HG03135 (cell line): Measurements from ENCODE around the gene SLC5A4.
"Not testable (repeated sequence)": the region's sequence is repeated elsewhere in the genome, so short reads cannot be mapped to it uniquely, and the experiment has no call there.

Experiments used
- ATAC-seq: cut with Tn5 transposase; IDR thresholded peaks from one replicate; pipeline ENCODE4 v1.9.1; 2021; ENCODE audit warnings: mild to moderate bottlenecking, moderate library complexity; ENCODE audit not compliant: unreplicated experiment

The SLC5A4 gene

DNA sequence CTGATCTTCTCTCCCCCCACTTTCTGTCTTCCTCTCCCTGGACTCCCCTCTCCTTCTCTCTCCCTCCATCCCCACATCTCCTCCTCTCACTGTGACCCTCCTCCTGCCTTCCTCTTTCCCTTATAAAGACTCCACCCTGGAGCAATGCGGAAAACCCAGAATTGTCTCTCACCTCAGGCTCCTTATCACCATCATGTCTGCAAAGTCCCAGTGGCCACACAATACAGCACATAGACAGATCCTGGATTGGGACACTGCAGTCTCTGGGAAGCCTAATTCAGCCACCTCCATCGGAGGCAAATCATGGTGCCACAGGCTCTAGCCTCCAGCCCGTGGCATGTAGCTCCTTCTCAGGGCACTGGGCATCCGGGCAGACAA lies 53.0 kb downstream of the SLC5A4 start:
- ATAC-seq: no peak

DNA sequence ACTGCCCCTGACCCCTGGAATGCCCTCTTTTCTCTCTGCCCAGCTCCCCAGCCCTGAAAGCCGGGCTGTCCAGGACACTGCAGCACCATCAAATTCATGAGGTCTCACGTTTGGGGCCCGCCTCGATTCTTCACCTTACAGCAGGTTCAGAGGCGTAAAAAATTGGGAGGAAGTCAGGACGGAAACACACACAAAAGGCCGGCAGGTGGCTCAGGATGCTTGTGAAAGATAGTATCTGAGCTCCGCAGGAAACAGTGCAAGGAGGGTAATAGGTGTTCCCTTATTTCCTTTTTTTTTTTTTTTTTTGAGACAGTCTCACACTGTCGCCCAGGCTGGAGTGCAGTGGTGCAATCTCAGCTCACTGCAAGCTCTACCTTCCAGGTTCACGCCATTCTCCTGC lies 54.4 kb downstream of the SLC5A4 start:
- no peak for ATAC-seq

- ATAC-seq: no peak
These were observed 55.2 kb downstream of the SLC5A4 start for GRCh38 chr22:32199961-32200360.

GRCh38 chr22:32199341-32199740 lies 55.8 kb downstream of the SLC5A4 start:
- ATAC-seq: no peak

DNA sequence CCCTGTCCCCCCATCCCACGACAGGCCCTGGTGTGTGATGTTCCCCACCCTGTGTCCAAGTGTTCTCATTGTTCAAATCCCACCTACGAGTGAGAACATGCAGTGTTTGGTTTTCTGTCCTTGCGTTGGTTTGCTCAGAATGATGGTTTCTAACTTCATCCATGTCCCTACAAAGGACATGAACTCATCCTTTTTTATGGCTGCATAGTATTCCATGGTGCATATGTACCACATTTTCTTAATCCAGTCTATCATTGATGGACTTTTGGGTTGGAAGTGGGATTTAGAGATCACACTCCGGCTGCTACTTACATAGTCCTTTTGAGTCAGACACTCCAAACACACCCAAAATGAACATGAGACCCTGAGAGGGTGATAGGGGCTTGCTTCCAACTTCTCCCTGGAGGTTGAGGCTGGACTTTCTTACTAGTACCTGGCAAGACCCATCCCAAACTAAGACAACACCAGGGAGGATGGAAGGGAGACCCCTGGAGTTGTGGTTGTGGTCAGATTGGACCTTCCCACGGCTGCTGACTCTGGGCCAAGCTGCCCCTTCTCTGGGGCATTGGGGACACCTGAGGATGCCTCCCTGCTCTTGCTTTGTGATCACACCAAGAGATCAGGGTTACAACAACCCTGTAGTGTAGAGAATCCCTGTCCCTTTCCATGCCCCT lies 57.5 kb downstream of the SLC5A4 start:
- ATAC-seq: not testable (repeated sequence)

- ATAC-seq: not testable (repeated sequence)
These were observed 59.2 kb downstream of the SLC5A4 start for GRCh38 chr22:32195900-32196299.

GRCh38 chr22:32193346-32193745 lies 61.8 kb downstream of the SLC5A4 start:
- ATAC-seq: not testable (repeated sequence)

GRCh38 chr22:32191021-32191420 lies 64.1 kb downstream of the SLC5A4 start:
- not testable (repeated sequence) for ATAC-seq

DNA sequence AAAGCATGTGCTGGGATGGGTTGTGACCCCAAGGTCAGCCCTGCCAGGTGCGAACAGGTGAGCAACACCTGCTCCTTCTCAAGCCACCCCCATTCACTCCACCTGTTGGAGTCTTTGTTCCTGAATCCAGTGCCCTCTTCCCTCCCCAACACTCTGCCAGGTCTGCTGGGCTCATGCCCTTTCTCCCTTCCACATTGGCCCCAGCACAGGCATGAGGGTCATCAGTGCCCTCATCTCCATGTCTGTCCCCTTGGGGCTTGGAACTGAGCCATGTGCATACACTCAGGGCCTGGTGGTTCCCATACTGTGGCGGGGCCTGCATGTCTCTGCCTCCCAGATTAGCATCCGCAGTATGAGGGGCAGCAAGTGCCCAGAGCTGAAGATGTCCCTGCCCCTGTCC lies 69.3 kb downstream of the SLC5A4 start:
- ATAC-seq: no peak

GRCh38 chr22:32183625-32184024 lies 71.5 kb downstream of the SLC5A4 start:
- ATAC-seq: no peak

- no peak for ATAC-seq
These were observed 74.1 kb downstream of the SLC5A4 start for GRCh38 chr22:32181043-32181442.

GRCh38 chr22:32177221-32177765 lies 77.9 kb downstream of the SLC5A4 start:
- no peak for ATAC-seq

GRCh38 chr22:32175683-32176644 lies 79.2 kb downstream of the SLC5A4 start:
- no peak for ATAC-seq

- no peak for ATAC-seq
These were observed 80.0 kb downstream of the SLC5A4 start for GRCh38 chr22:32175115-32175514.
